ENCODE measurements around the gene GTF3A. TPM values are rescaled to one million over a fixed set of nuclear protein-coding genes. Genes with fewer than 3 reads are reported as not detected.

The GTF3A gene
- total and polyA plus RNA-seq, 8 donors: 53.4 to 220 (median 117) TPM

- 0 to 1% (median 0%) methylated on average over 33 to 34 of the region's 34 CpGs for WGBS, 5 donors
- H3K27ac ChIP-seq: peak overlapping the region; percentile 97 to 99 (median 98)
Measured at GRCh38 chr13:27450921-27451471, 26.6 kb downstream of the GTF3A start.

GRCh38 chr13:27455331-27455855 is 31.0 kb downstream of the GTF3A start:
- 12 to 24% (median 12%) methylated on average over 5 of the region's 5 CpGs for WGBS, 5 donors
- H3K27me3 ChIP-seq: no peaks in the 10 kb centered on the region
- TF ChIP-seq CTCF (IDR thresholded peaks at IDR 0.05) (no peak), POLR2A (IDR thresholded peaks at IDR 0.05) (no peak), EP300 (IDR thresholded peaks at IDR 0.05) (no peak), POLR2AphosphoS5 (IDR thresholded peaks at IDR 0.05) (no peak)
- intact Hi-C loops (cut with DNase I; ENCODE audit: low total_unique reads): no loop called here
- H3K4me1 ChIP-seq: peaks cover 0 to 35% (median 11%) of the 10 kb centered on the region in 4 donors
- no peaks in the 10 kb centered on the region for H3K36me3 ChIP-seq
- peak overlapping the region in 3 of 5 donors; percentile 30 to 49 (median 42) for H3K27ac ChIP-seq
- H3K9me3 ChIP-seq: no peaks in the 10 kb centered on the region
- peak overlapping the region; percentile 0 to 27 (median 16) for H3K4me3 ChIP-seq
- DNase-seq: peak in 1 of 2 donors; percentile 35

More at GRCh38 chr13:27450921-27451471, 26.6 kb downstream of the GTF3A start:
- peak; percentile 53 to 82 for DNase-seq
- Histone ChIP-seq H3K4me1 (peaks cover 13 to 68% (median 37%) of the 10 kb centered on the region in 4 donors), H3K9me3 (no peaks in the 10 kb centered on the region), H3K36me3 (no peaks in the 10 kb centered on the region), H3K27me3 (no peaks in the 10 kb centered on the region), H3K4me3 (peak overlapping the region; percentile 61 to 87 (median 72))
- intact Hi-C loops (cut with DNase I; ENCODE audit: low total_unique reads): no loop called here
- TF ChIP-seq CTCF (IDR thresholded peaks at IDR 0.05): peak in 1 of 7 experiments; percentile 17
- no peak for TF ChIP-seq POLR2A (IDR thresholded peaks at IDR 0.05)
- peak in 2 of 3 donors; percentile 44 to 75 for TF ChIP-seq POLR2AphosphoS5 (IDR thresholded peaks at IDR 0.05)

DNA sequence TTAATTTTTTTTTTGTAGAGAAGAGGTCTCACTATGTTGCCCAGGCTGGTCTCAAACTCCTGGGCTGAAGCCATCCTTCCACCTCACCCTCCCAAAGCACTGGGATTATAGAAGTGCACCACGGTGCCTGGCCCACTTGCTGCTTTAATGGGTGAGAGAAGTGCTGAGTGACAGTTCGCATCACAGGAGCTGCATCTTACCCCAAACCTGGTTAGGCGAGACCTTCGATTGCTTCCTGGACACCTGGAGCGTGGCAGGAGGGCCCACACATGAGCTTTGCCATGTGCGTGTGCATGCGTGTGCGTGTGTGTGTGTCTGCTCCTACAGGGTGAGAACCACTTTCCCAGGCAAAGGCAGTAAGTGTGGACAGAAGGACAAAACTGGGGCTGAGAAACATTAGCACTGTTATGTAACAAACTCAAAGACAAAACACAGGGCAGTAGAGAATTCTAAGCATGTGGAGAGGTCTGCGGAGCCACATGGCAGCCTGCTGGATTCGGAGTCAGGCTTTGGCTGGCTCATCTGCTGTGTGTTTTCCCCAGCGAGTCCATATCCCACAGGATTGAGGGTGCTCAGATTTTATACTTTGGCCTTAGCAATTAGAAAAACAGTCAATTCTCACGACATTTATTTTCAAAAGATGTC is 37.6 kb downstream of the GTF3A start:
- WGBS, 5 donors: 75 to 92% (median 89%) methylated on average over 12 of the region's 12 CpGs
- no peaks in the 10 kb centered on the region for H3K36me3 ChIP-seq
- peaks cover 0 to 13% (median 0%) of the 10 kb centered on the region in 4 donors for H3K4me1 ChIP-seq
- H3K9me3 ChIP-seq: no peaks in the 10 kb centered on the region
- no peak overlapping the region for H3K27ac ChIP-seq
- DNase-seq: no peak
- no peak overlapping the region for H3K4me3 ChIP-seq
- TF ChIP-seq CTCF (IDR thresholded peaks at IDR 0.05) (no peak), POLR2AphosphoS5 (IDR thresholded peaks at IDR 0.05) (no peak)
- intact Hi-C loops (cut with DNase I; ENCODE audit: low total_unique reads): no loop called here
- H3K27me3 ChIP-seq: peaks cover 0 to 4% (median 0%) of the 10 kb centered on the region in 3 donors

DNA sequence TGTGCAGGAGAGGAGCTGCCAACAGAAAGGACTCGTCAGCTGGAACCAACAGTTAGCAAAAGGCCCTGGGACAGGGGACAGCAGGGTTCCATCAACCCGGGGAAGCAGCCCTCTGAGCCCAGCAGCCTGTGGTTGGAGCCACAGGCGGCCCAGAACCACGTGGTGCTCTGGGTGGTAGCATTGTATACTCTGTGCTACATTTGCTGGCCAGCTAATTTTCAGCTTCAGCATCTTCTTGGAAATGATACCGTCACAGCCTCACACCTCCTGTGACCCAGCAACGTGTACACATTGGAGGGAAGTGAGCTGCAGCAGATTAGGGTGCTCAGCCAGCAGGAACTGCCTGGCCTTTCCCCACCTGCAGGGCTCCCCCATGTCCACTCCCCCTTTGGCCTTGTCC is 39.1 kb downstream of the GTF3A start:
- Histone ChIP-seq H3K4me1 (peaks cover 0 to 18% (median 0%) of the 10 kb centered on the region in 4 donors), H3K9me3 (no peaks in the 10 kb centered on the region), H3K36me3 (no peaks in the 10 kb centered on the region), H3K27me3 (peaks cover 0 to 4% (median 0%) of the 10 kb centered on the region in 3 donors), H3K27ac (no peak overlapping the region), H3K4me3 (no peak overlapping the region)
- TF ChIP-seq POLR2A (IDR thresholded peaks at IDR 0.05) (no peak), EP300 (IDR thresholded peaks at IDR 0.05) (no peak), CTCF (IDR thresholded peaks at IDR 0.05) (no peak), POLR2AphosphoS5 (IDR thresholded peaks at IDR 0.05) (no peak)
- WGBS, 5 donors: 32 to 73% (median 59%) methylated on average over 3 to 6 of the region's 6 CpGs
- intact Hi-C loops (cut with DNase I; ENCODE audit: low total_unique reads): no loop called here
- no peak for DNase-seq

Data from stomach (tissue), 9 donors.